GM19455 (cell line): Measurements from ENCODE around the gene PTGFRN.
"Not testable (repeated sequence)": the region's sequence is repeated elsewhere in the genome, so short reads cannot be mapped to it uniquely, and the experiment has no call there.

Experiments
- ATAC-seq: cut with Tn5 transposase; IDR thresholded peaks from one replicate; pipeline ENCODE4 v1.9.1; 2021; ENCODE audit not compliant: unreplicated experiment

Gene PTGFRN

DNA sequence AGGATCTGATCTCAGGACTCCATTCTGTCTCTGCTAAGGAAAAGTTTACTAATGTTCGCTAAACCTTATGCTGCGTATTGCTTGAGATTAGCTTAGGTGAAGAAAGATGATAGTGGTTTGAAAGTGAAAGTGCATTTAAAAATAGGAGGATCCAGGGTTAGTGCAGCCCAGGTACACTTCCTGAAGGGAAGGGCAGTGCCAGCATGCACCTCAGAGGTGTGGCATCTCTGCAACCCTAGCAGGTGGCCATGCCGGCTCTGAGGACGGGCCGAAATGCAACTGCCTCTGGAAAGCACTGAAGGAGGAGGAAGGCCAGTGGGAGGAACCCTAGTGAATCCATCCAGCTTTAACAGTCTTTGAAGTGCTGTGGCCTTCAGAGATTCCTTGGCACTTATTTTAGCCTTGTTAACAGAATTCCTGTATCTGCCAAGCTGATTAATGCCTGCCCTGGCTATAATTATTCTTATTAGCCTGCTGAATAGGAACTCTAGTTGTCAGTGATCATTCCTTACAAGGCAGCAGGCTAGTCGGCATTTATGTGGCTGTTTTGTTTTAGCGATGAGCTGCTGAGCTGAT lies 5.5 kb downstream of the PTGFRN start:
- no peak for ATAC-seq

DNA sequence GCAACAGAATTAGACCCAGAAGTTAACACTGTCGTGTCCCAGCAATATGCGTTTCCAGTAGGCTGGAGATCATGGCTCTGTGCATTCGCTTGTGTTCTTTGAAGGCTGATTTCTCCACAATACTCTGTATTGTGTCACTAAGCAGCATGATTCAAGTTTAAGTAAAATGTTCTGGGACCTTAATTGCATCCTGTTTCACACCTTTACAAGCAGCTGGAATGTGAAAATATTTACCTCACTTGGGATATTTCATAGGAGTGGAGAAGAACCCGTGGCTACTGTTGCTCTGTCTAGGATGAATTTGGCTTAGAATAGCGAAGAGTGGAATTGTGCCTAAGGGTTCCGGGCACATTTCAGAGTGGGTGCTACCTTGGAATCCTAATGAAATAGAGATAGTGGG lies 6.3 kb downstream of the PTGFRN start:
- ATAC-seq: no peak

DNA sequence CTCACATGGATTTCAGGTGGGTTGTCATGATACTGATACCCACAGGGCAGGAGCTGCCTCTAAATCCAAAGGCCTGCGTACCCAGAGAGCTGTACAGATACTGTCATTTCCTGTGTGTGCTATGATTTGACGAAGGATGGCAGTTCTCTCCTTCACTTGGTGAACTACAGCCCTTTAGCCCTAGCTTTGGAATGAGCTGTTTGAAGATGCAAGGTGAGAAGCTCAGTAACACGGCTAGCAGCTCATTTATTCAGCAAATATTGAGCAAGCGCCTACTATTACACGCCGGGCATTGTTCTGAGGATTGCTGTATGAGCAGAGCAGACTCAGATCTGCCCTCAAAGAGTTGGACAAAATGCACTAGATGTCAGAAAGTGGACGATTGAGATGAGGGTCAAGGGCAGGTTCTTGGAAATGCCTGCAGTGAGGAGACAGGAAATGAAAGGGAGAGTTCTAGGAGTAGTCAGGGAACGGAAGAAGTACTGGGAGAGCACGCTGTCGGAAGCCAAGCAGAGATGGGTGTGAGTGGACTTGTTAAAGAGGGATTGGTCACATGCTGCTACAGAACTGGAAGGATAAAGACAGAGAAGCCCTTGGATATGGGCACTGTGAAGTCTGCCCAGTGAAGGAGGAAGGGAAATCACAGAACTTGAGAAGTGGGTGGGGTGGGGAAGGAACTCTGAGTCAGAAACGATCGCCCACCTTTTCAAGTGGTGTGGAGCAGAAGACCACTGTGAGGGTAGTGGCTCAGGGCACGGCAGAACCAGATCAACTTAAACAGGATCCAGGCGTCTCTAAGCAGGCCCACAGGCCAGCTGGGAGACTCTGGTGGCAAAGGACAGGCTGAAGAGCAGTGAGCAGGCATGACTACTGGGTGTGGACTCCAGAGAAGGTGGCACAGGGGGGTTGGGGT lies 7.1 kb downstream of the PTGFRN start:
- no peak for ATAC-seq

GRCh38 chr1:116918714-116919357 lies 9.1 kb downstream of the PTGFRN start:
- ATAC-seq: no peak

DNA sequence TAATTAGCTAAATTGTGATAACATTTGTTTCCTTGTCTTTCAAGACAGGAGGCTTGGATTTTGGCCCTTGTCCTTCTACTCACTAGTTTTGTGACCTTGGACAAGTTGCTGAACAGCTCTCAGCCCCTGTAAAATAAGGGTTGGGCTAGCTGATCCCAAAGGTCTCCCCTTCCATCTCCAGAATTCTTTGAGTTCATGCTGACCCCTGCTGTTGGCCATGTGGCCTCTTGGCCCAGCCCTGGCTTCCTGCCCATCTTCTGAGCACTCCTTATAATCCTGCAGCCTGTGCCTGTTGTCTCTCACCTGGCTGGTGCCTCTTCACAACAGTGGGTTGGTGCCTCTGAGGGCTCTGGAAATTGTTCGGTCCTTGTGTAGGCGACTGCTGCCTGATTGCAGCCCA lies 10.1 kb downstream of the PTGFRN start:
- ATAC-seq: no peak

DNA sequence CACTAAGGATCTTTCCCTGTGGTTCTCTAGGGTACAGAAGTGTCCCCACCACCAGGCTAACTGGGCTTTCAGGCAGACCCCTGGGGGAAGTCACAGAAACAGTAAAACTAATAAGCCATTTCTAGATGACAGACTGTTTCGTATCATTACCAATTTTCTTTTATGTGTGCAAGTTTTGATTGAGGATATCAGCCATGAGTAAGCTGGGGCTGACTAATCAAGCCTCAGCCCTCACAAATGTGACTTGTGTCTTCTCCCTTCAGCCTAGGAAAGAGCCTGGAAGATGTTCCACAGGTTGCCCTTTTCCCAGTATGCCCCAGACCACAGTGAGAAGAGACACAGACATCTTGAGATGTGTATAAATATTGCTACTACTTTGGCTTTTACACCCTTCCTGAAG lies 10.5 kb downstream of the PTGFRN start:
- ATAC-seq: no peak

- ATAC-seq: no peak
Observed at GRCh38 chr1:116921301-116921885, 11.7 kb downstream of the PTGFRN start.

DNA sequence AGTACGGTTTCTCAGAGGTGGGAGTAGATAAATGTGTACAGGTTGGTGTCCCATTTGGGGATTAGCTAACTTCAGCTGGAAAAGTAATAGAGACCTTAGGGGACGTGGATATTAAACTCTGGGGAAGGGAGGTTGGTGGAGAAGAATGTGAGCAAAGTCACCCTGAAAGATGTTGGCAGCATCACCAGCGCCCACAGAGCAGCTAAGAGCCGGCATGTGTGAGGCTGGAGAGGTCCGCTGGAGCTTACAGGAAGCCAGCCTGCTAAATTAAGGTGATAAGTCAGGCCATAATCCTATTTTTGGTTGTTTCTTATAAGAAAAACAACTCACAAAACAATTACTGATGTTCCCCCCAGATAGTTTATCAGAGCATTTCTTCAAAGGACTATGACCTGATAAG lies 12.2 kb downstream of the PTGFRN start:
- ATAC-seq: no peak

- ATAC-seq: no peak
Observed at GRCh38 chr1:116923421-116923820, 13.7 kb downstream of the PTGFRN start.

GRCh38 chr1:116927049-116927798 lies 17.5 kb downstream of the PTGFRN start:
- no peak for ATAC-seq

DNA sequence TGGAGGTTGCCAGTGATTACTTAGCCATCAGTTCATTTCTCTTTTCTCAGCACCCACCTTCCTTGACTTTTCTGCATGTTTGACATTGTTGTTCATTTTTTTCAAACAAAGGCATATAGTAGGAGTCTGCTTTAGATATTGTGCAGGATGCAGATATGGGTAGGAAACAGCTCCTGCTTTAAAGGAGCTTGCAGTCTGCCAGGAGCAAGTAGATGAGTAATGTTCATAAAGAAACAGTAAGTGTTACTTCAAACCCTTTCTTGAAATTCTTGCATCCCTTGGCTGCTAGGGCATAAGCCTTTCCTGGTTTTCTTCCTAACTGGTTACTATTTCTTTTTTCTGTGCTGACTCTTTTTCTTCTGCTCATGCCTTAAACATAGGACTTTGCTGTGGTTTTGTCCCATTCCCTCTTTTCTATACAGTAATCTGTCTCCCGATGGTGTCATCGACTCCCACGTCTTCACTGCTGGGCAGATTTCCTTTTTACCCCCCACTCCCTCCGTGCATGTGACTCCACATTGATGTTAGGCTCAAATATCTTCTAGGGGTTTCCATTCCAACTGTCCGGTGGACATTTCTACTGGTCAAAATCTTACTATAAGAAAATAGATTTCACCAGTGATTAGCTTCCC lies 20.4 kb downstream of the PTGFRN start:
- ATAC-seq: no peak

- ATAC-seq: no peak
Observed at GRCh38 chr1:116931016-116931918, 21.6 kb downstream of the PTGFRN start.

GRCh38 chr1:116933606-116934515 lies 24.1 kb downstream of the PTGFRN start:
- no peak for ATAC-seq

GRCh38 chr1:116934586-116935207 lies 25.0 kb downstream of the PTGFRN start:
- ATAC-seq: no peak

DNA sequence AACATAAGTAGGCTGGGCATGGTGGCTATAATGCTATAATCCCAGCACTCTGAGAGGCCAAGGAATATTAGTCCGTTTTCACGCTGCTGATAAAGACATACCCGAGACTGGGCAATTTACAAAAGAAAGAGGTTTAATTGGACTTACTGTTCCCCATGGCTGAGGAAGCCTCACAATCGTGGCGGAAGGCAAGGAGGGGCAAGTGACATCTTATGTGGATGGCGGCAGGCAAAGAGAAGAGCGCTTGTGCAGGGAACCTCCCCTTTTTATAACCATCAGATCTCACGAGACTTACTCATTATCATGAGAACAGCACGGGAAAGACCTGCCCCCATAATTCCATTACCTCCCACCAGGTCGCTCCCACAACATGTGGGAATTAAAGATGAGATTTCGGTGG lies 28.5 kb downstream of the PTGFRN start:
- ATAC-seq: no peak

- not testable (repeated sequence) for ATAC-seq
Observed at GRCh38 chr1:116939780-116940543, 30.2 kb downstream of the PTGFRN start.
